ENCODE data around the gene LMF1.

The LMF1 gene

GRCh38 chr16:1002399-1003166 lies 31.8 kb upstream of the LMF1 start:
- DNase-seq (ENCODE audit: low read depth in 2 of 2), result peak; percentile 69 to 76

- DNase-seq (ENCODE audit: low read depth in 2 of 2), result no peak
These were observed 30.3 kb upstream of the LMF1 start for GRCh38 chr16:1001096-1001495.

GRCh38 chr16:1000608-1001007 lies 29.8 kb upstream of the LMF1 start:
- DNase-seq (ENCODE audit: low read depth in 2 of 2), result no peak

GRCh38 chr16:999677-1000076 lies 28.9 kb upstream of the LMF1 start:
- DNase-seq (ENCODE audit: low read depth in 2 of 2), result no peak

GRCh38 chr16:998615-999014 lies 27.8 kb upstream of the LMF1 start:
- DNase-seq (ENCODE audit: low read depth in 2 of 2), result no peak

DNA sequence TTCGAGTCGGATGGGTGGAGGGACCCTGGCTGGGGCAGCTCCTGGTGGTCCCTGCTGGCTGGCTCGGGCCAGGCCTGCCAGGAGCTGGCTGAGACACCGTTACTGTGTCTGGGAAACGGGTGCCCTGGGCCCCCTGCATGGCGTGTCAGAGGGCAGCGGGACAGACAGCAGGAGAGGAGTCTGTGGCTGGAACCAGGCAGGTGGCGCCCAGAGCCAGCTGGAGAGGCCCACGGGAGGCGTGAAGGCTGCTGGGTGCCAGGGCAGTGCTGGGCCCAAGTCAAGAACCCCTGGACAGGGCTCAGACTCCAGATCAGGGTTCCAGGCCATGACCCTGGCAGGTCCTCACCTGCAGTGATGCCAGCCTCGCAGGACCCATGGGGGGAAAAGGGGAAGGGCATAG lies 27.4 kb upstream of the LMF1 start:
- DNase-seq (ENCODE audit: low read depth in 2 of 2), result no peak

DNA sequence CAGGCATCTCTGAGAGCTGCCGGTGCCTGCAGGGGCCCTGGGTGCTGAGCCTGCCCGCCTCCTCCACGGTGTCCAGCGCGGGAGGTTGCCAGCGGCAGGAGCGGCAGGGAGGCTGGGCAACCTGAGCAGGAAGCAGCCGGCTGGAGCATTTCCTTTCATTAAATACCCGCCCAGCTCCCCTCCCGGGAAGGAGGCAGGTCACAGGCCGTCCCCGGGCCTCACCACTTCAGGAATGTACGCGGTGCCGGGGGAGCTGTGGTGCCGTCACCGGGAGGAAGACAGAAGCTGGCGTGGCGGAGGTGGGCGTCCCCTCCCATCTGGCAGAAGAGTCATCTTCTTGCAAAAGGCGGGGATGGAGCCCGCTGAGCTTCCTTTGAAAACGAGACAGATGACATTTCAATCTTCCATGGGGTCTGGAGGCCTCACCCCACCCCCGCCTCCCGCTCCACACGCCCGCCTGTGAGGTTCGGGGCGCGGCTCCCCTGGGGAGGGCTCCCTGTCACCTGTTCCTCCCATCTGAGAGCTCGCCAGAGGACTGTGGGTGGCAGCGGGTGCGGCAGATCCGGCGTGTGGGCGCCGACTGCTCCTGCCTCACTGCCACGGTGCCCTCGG lies 26.8 kb upstream of the LMF1 start:
- DNase-seq (ENCODE audit: low read depth in 2 of 2), result peak; percentile 49 to 68

- DNase-seq (ENCODE audit: low read depth in 2 of 2), result no peak
These were observed 25.9 kb upstream of the LMF1 start for GRCh38 chr16:996681-997080.

DNA sequence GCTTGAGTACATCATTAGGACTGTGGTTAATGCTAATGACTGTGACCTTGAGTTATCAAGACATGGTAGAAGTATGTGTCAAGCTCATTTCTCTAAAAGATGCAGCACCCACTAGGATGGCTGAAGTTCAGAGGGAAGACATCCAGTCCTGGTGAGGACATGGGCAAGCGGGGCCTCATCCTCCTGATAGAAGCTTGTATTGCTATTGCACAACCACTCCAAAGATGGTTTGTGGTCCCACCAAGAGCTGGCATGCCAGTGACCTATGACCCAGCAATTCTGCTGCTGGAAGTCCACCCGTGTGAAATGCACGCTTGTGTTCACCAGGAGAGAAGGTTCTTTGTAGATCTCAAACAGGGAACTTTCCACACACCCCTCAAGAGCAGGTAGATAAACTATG lies 25.0 kb upstream of the LMF1 start:
- no peak for DNase-seq (ENCODE audit: low read depth in 2 of 2)

GRCh38 chr16:995087-995486 lies 24.3 kb upstream of the LMF1 start:
- no peak for DNase-seq (ENCODE audit: low read depth in 2 of 2)

GRCh38 chr16:993731-994130 lies 22.9 kb upstream of the LMF1 start:
- DNase-seq (ENCODE audit: low read depth in 2 of 2), result no peak

DNA sequence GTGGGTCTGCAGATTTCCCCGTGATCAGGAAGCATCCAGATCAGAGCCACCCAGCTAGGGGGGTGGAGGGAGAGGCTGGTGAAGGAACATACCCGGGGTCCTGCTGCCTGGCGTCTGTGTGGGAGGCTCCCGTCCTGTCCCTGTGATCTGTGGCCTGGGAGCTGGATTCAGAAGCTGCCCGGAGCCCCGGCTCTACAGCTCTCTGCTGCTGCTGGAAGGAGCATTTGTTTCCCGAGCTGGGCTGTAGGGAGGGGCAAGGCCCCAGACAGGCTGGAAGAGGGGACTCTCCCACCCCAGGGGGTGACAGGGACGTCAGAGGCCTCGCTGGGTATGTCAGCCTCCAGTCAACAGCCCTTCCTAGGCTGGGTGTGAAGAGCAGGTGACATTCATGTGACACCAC lies 21.0 kb upstream of the LMF1 start:
- DNase-seq (ENCODE audit: low read depth in 2 of 2), result no peak

GRCh38 chr16:991345-991744 lies 20.6 kb upstream of the LMF1 start:
- no peak for DNase-seq (ENCODE audit: low read depth in 2 of 2)

DNA sequence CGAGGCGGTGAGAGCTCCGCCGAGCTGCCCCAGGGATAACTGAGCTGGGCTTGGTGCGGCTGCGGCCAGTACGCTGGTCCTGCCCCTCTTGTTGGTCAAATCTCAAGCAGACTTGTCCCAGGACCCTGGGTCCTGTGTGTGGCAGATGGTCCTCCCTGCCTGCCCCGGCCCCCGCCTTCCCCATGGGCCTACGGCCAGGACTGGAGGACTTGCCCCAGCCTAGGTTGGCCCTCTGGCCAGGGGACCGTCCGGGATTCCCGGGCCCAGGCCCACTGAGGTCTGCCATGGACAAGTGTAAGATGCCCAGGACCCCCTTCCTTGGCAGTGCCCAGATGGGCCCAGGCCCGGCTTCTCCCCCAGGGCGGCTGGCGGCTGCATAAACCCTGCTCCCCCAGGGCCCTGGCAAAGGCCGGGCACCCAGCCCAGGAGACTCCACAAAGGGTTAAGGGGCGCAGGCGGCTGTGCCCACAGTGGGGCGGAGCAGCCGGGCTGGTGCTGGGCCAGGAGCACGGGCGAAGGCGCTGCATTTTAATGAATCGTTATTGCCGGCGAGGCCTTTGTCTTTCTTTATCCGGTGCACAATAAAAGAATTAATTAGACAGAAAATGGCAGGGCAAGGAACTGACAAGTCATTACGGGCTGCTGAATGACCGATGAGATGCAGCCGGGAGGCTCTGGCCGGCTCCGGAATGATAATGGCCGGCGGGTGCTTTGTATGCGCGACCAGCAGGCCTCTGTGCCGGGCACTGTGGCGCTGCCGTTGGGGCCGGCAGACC lies 19.9 kb upstream of the LMF1 start:
- no peak for DNase-seq (ENCODE audit: low read depth in 2 of 2)

GRCh38 chr16:989354-989814 lies 18.6 kb upstream of the LMF1 start:
- no peak for DNase-seq (ENCODE audit: low read depth in 2 of 2)

DNA sequence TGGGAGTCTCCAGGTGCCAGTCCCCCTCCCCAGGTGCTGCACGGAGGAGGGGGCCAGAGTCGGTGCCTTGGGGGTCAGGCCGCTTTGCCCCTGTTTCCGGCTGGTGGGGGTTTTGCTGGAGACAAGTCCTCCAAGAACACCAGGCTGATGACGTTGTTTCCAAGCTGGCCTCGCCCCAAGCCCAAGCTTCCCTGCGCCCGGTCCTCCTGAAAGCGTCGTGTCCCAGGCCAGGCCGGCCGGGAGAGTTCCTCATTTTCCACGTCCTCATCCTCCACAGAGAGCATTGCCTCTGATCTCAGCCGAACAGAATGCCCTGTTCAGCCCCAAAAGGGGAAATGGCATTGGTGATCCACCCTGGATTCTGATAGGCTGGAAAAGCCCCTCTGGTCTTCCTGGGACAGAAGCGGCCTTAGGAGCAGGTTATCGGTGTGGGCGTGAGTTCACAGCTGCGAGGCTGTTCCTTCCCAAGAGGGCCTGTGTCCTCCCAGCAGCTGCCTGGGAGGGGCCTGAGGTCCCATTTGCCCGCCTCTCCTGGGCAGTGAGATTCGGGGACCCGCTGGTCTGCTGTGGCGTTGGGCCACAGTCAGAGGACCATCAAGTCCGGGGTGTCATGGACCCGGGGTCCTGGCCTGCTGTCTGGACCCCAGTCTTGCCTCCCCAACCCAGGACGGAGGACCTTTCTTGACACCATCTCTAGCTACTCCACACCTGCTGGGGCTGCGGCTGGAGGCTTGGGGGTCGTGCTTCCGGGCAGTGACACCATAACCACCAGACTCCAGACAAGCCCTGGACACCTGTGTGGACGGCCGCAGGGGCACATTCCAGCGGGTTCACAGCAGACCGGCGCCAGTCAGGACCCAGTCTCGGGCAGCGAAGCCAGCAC lies 17.9 kb upstream of the LMF1 start:
- DNase-seq (ENCODE audit: low read depth in 2 of 2), result no peak

DNA sequence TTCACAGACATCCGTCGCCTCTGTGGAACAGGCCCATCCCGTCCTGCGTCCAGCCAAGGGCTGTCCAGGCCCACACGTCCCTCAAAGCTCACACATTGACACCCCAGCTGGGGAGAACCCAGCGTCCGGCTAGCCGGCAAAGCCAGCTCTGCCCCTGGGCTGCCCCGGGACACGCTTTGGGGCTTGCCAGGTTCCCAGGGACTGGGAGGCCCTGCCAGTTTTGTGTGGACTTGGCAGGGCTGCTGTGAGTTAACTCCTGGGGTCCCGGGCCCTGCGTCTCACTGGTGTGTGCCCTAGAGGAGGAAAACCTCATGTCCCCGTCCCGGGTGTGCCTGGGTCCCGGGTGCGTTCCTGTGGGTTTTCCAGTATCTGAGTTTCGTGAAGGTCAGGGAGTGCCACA lies 17.1 kb upstream of the LMF1 start:
- DNase-seq (ENCODE audit: low read depth in 2 of 2), result no peak

DNA sequence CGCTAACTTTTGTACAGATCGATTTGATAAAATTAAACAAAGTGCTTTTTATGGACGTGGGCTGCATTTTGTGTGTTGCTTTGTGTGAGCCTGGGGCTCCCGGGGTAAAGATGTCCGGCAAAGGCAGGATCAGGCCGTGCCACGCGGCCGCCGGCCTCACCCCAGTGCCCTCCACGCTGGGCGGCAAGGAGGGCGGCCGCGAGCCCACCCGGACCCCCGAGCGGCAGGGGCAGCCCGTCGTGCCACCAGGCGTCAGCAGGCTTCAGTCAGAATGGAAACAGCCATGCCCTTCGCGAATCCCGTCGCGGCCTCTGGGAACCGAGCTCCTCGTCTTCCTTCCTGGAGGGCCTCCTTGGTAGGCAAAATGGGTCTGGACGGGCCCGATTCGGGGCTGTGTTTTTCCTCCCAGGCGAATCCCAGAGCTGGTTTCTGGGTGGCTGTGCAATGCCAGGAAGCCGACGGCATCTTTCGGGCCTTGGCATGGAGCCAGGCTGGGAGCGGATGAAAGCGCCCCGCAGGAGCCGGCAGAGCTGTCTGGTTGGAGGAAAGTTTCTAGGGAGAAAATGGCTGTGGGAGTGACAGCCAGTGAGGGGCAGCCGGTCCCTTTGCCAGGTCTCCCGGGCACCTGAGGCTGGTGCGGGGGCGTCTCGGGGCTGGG lies 16.3 kb upstream of the LMF1 start:
- DNase-seq (ENCODE audit: low read depth in 2 of 2), result no peak

DNA sequence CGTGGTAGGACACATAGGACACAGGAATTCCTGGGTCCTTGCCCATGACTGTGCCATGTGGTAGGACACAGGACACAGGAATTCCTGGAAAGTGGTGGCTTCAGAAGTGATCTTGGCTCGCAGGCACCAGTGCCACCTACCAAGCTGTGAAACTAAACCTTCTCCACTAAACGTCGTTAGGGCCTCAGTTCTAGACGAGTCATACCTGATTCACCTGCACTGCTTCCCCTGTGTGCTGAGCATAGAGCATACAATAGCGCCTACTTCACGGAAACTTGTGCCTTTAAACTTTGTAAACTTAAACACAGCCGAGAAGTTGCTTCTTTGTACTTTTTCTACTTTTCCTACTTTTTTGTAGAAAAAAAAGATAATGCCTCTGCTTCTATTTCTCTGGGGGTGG lies 15.6 kb upstream of the LMF1 start:
- DNase-seq (ENCODE audit: low read depth in 2 of 2), result no peak

GRCh38 chr16:985646-986400 lies 15.0 kb upstream of the LMF1 start:
- no peak for DNase-seq (ENCODE audit: low read depth in 2 of 2)
